Natural killer cell treated with Interleukin-12 subunit alpha and Interleukin-12 subunit beta and Interleukin-15 and Interleukin-18, amount 100 ng/mL, for 72 hours (primary cell): Measurements from ENCODE around the gene MIEN1. TPM values are rescaled to one million over a fixed set of nuclear protein-coding genes. Genes with fewer than 3 reads are reported as not detected.

Experiments used
- ATAC-seq, 2 donors: fragments of 150-1000 bp; cut with Tn5 transposase in 1 of 2; sonication (Bioruptor Pico), chemical (Tn5 transposase) in 1 of 2; 2 replicates each; pipeline ENCODE4 v1.10.0; 2021
- DNase-seq: peaks from one replicate; pipeline ENCODE4 v3.0.0; 2022; ENCODE audit warnings: low spot score
- H3K27ac Mint-ChIP-seq, 2 donors: 1 replicate in 1 of 2; 2 replicates in 1 of 2; pipeline ENCODE4 v1.8.0; 2022; ENCODE audit warnings: mixed read lengths in 2 of 2, mild to moderate bottlenecking in 1 of 2, moderate library complexity in 1 of 2
- H3K27me3 Mint-ChIP-seq, 2 donors: 1 replicate in 1 of 2; 2 replicates in 1 of 2; pipeline ENCODE4 v1.8.0; 2022; ENCODE audit warnings: mixed read lengths in 2 of 2
- H3K36me3 Mint-ChIP-seq: one replicate; pipeline ENCODE4 v1.8.0; 2022; ENCODE audit warnings: mixed read lengths
- H3K4me1 Mint-ChIP-seq, 2 donors: 1 replicate in 1 of 2; 2 replicates in 1 of 2; pipeline ENCODE4 v1.8.0; 2022; ENCODE audit warnings: low read depth in 2 of 2, mixed read lengths in 2 of 2, mild to moderate bottlenecking in 1 of 2
- H3K4me3 Mint-ChIP-seq: one replicate; pipeline ENCODE4 v1.8.0; 2022; ENCODE audit warnings: mixed read lengths
- H3K9me3 Mint-ChIP-seq: 2 replicates; pipeline ENCODE4 v1.8.0; 2022; ENCODE audit warnings: mixed read lengths
- total RNA-seq, 2 donors: library from RNA; stranded (reverse); gene quantifications; one replicate each; pipeline ENCODE4 v1.2.3, GENCODE V29; 2022

MIEN1 gene
- total RNA-seq, 2 donors from 2014 or later = 56.3 to 64.6 TPM

DNA sequence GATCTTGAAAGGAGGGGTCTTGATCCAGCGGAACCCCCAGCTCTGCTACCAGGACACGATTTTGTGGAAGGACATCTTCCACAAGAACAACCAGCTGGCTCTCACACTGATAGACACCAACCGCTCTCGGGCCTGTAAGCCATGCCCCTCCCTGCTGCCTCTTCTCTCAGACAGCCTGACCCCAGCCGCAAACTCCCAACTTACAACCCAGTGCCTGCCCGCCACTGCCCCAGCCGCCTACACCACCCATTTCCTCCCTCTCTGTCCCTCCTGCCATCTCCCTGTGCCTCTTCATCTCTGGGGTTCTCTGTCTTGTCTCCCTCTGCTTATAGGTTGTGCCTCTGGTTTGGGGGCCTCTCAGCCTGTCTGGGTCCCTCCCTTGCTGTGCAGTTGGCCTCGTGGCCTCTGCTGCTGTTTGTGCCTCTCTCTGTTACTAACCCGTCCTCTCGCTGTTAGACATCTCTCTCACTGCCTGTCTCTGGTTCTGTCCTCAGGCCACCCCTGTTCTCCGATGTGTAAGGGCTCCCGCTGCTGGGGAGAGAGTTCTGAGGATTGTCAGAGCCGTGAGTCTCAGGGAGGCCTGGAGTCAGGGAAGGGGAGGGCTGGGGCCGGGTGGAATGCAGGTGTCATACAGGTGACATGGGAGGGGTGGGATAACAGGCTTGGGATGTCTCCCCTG, 20.9 kb downstream of the MIEN1 start:
- H3K27ac Mint-ChIP-seq = peak overlapping the region; percentile 78 to 92
- peak overlapping the region; percentile 75 for H3K4me3 Mint-ChIP-seq
- ATAC-seq = peak; percentile 69 to 74

GRCh38 chr17:39706921-39707337, 23.4 kb downstream of the MIEN1 start:
- Mint-ChIP-seq H3K4me1 (peaks cover 38 to 54% of the 10 kb centered on the region in 2 donors), H3K27me3 (no peaks in the 10 kb centered on the region), H3K4me3 (peak overlapping the region; percentile 52), H3K36me3 (no peaks in the 10 kb centered on the region), H3K9me3 (no peaks in the 10 kb centered on the region), H3K27ac (peak overlapping the region; percentile 78 to 92)
- DNase-seq (no peak), ATAC-seq (no peak)

More for the DNA sequence above, 20.9 kb downstream of the MIEN1 start:
- H3K4me1 Mint-ChIP-seq = peaks cover 31 to 34% of the 10 kb centered on the region in 2 donors
- no peaks in the 10 kb centered on the region for H3K27me3 Mint-ChIP-seq
- DNase-seq = no peak
- H3K36me3 Mint-ChIP-seq = no peaks in the 10 kb centered on the region
- no peaks in the 10 kb centered on the region for H3K9me3 Mint-ChIP-seq

GRCh38 chr17:39706383-39706782, 23.9 kb downstream of the MIEN1 start:
- H3K27ac Mint-ChIP-seq = no peak overlapping the region

DNA sequence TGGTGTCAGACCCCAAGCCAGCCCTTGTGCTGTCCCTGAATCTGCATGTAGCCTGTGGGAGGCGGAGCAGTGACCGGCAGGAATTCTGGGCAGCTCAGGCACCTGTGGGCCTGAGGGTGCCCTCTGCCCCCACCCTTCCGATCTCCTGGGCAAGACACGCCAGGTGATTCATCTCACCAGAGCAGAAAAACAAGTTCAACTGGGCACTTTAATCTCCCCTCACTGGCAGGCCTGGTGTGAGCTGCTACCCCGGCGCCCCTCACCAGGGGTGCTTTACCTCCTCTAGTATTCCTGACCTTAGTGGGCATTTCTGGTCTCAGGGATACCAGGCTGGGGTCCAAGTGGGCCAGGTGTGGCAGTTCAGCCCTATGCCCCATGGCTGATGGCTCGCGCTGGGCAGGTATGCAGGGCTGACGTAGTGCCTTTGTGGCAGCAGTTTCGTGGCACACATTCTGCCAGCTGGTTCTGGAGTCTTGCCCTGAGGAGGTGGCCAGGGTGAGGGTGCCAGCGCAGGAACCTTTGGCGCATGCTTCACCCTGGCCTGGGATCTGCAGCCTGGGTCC, 24.5 kb downstream of the MIEN1 start:
- Mint-ChIP-seq H3K4me3 (no peak overlapping the region), H3K27me3 (peaks cover 4 to 7% of the 10 kb centered on the region in 2 donors), H3K4me1 (peaks cover 37 to 57% of the 10 kb centered on the region in 2 donors), H3K27ac (no peak overlapping the region), H3K9me3 (no peaks in the 10 kb centered on the region), H3K36me3 (no peaks in the 10 kb centered on the region)
- ATAC-seq = no peak
- no peak for DNase-seq

More at GRCh38 chr17:39706383-39706782, 23.9 kb downstream of the MIEN1 start:
- Mint-ChIP-seq H3K27me3 (peaks cover 0 to 2% of the 10 kb centered on the region in 2 donors), H3K4me1 (peaks cover 33 to 52% of the 10 kb centered on the region in 2 donors), H3K36me3 (no peaks in the 10 kb centered on the region), H3K4me3 (no peak overlapping the region), H3K9me3 (no peaks in the 10 kb centered on the region)
- DNase-seq (no peak), ATAC-seq (no peak)

- peak overlapping the region in 1 of 2 donors; percentile 64 for H3K27ac Mint-ChIP-seq
- ATAC-seq (no peak), DNase-seq (no peak)
- peaks cover 7 to 8% of the 10 kb centered on the region in 2 donors for H3K27me3 Mint-ChIP-seq
- no peaks in the 10 kb centered on the region for H3K9me3 Mint-ChIP-seq
- no peak overlapping the region for H3K4me3 Mint-ChIP-seq
- no peaks in the 10 kb centered on the region for H3K36me3 Mint-ChIP-seq
- H3K4me1 Mint-ChIP-seq = peaks cover 37 to 53% of the 10 kb centered on the region in 2 donors
Observed at GRCh38 chr17:39704821-39705551, 25.3 kb downstream of the MIEN1 start.

GRCh38 chr17:39703913-39704312, 26.4 kb downstream of the MIEN1 start:
- H3K9me3 Mint-ChIP-seq = no peaks in the 10 kb centered on the region
- DNase-seq (no peak), ATAC-seq (peak in 1 of 2 donors; percentile 2)
- no peak overlapping the region for H3K4me3 Mint-ChIP-seq
- H3K4me1 Mint-ChIP-seq = peaks cover 33 to 49% of the 10 kb centered on the region in 2 donors
- H3K27me3 Mint-ChIP-seq = peaks cover 13 to 17% of the 10 kb centered on the region in 2 donors
- H3K27ac Mint-ChIP-seq = peak overlapping the region in 1 of 2 donors; percentile 64
- H3K36me3 Mint-ChIP-seq = no peaks in the 10 kb centered on the region

GRCh38 chr17:39702901-39703893, 27.1 kb downstream of the MIEN1 start:
- no peaks in the 10 kb centered on the region for H3K36me3 Mint-ChIP-seq
- H3K27me3 Mint-ChIP-seq = peaks cover 13 to 21% of the 10 kb centered on the region in 2 donors
- H3K27ac Mint-ChIP-seq = peak overlapping the region in 1 of 2 donors; percentile 64
- peak; percentile 62 to 83 for ATAC-seq
- no peak for DNase-seq
- H3K4me3 Mint-ChIP-seq = no peak overlapping the region
- H3K9me3 Mint-ChIP-seq = no peaks in the 10 kb centered on the region
- H3K4me1 Mint-ChIP-seq = peaks cover 29 to 42% of the 10 kb centered on the region in 2 donors

- Mint-ChIP-seq H3K36me3 (no peaks in the 10 kb centered on the region), H3K9me3 (no peaks in the 10 kb centered on the region), H3K27ac (peak overlapping the region in 1 of 2 donors; percentile 30), H3K4me1 (peaks cover 18 to 38% of the 10 kb centered on the region in 2 donors), H3K4me3 (no peak overlapping the region), H3K27me3 (peaks cover 15 to 21% of the 10 kb centered on the region in 2 donors)
- DNase-seq (no peak), ATAC-seq (no peak)
Observed at GRCh38 chr17:39701784-39702422, 28.4 kb downstream of the MIEN1 start.

GRCh38 chr17:39701012-39701783, 29.1 kb downstream of the MIEN1 start:
- no peaks in the 10 kb centered on the region for H3K9me3 Mint-ChIP-seq
- H3K36me3 Mint-ChIP-seq = no peaks in the 10 kb centered on the region
- ATAC-seq (no peak), DNase-seq (no peak)
- H3K27me3 Mint-ChIP-seq = peaks cover 15 to 21% of the 10 kb centered on the region in 2 donors
- peak overlapping the region; percentile 34 for H3K4me3 Mint-ChIP-seq
- H3K27ac Mint-ChIP-seq = peak overlapping the region in 1 of 2 donors; percentile 30
- H3K4me1 Mint-ChIP-seq = peaks cover 16 to 37% of the 10 kb centered on the region in 2 donors

GRCh38 chr17:39700148-39700987, 30.0 kb downstream of the MIEN1 start:
- Mint-ChIP-seq H3K36me3 (no peaks in the 10 kb centered on the region), H3K4me3 (peak overlapping the region; percentile 34), H3K27ac (peak overlapping the region in 1 of 2 donors; percentile 30), H3K27me3 (peaks cover 15 to 21% of the 10 kb centered on the region in 2 donors), H3K4me1 (peaks cover 16 to 37% of the 10 kb centered on the region in 2 donors), H3K9me3 (no peaks in the 10 kb centered on the region)
- DNase-seq = no peak
- peak in 1 of 2 donors; percentile 17 for ATAC-seq

DNA sequence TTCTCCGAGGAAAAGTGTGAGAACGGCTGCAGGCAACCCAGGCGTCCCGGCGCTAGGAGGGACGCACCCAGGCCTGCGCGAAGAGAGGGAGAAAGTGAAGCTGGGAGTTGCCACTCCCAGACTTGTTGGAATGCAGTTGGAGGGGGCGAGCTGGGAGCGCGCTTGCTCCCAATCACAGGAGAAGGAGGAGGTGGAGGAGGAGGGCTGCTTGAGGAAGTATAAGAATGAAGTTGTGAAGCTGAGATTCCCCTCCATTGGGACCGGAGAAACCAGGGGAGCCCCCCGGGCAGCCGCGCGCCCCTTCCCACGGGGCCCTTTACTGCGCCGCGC, 30.5 kb downstream of the MIEN1 start, which contains the start of gene ERBB2:
TSS of gene ERBB2 (plus strand) at position 247 of the 330 bp plus-strand sequence. CDS start 175 bp downstream, outside the sequence.
- H3K9me3 Mint-ChIP-seq = no peaks in the 10 kb centered on the region
- peaks cover 15 to 21% of the 10 kb centered on the region in 2 donors for H3K27me3 Mint-ChIP-seq
- H3K27ac Mint-ChIP-seq = peak within 1 kb of the TSS in 1 of 2 donors; percentile 30
- no peak for ATAC-seq
- H3K4me1 Mint-ChIP-seq = peaks cover 16 to 35% of the 10 kb centered on the region in 2 donors
- DNase-seq = no peak
- H3K4me3 Mint-ChIP-seq = peak within 1 kb of the TSS; percentile 59
- H3K36me3 Mint-ChIP-seq = no peaks in the 10 kb centered on the region
